22Rv1 (cell line): ENCODE results near the gene LRGUK.
"Not testable (repeated sequence)": the region's sequence is repeated elsewhere in the genome, so short reads cannot be mapped to it uniquely, and the experiment has no call there.

Source experiments
- H3K27ac ChIP-seq: fragments of 450-650 bp; 2 replicates; pipeline ENCODE4 v1.5.1; 2017
- ZFX ChIP-seq: fragments of 450-650 bp; IDR thresholded peaks from 2 replicates; pipeline ENCODE4 v1.6.1; 2017; ENCODE audit warnings: antibody characterized with exemption, borderline replicate concordance
- TF ChIP-seq, protein P1 (sequence below): fragments of 450-650 bp; IDR thresholded peaks from 2 replicates; pipeline ENCODE4 v1.5.1; 2017; ENCODE audit warnings: mild to moderate bottlenecking

Gene LRGUK, protein sequence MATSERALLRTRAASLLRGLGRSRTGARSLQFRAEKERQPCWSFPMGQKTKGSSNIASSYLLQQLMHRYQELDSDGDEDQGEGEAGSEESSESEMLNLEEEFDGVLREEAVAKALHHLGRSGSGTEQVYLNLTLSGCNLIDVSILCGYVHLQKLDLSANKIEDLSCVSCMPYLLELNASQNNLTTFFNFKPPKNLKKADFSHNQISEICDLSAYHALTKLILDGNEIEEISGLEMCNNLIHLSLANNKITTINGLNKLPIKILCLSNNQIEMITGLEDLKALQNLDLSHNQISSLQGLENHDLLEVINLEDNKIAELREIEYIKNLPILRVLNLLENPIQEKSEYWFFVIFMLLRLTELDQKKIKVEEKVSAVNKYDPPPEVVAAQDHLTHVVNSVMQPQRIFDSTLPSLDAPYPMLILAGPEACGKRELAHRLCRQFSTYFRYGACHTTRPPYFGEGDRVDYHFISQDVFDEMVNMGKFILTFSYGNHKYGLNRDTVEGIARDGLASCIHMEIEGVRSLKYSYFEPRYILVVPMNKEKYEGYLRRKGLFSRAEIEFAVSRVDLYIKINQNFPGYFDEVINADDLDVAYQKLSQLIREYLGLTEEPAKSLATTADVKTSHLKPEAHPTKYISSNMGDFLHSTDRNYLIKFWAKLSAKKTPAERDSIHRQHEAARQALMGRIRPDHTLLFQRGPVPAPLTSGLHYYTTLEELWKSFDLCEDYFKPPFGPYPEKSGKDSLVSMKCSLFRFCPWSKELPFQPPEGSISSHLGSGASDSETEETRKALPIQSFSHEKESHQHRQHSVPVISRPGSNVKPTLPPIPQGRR

DNA sequence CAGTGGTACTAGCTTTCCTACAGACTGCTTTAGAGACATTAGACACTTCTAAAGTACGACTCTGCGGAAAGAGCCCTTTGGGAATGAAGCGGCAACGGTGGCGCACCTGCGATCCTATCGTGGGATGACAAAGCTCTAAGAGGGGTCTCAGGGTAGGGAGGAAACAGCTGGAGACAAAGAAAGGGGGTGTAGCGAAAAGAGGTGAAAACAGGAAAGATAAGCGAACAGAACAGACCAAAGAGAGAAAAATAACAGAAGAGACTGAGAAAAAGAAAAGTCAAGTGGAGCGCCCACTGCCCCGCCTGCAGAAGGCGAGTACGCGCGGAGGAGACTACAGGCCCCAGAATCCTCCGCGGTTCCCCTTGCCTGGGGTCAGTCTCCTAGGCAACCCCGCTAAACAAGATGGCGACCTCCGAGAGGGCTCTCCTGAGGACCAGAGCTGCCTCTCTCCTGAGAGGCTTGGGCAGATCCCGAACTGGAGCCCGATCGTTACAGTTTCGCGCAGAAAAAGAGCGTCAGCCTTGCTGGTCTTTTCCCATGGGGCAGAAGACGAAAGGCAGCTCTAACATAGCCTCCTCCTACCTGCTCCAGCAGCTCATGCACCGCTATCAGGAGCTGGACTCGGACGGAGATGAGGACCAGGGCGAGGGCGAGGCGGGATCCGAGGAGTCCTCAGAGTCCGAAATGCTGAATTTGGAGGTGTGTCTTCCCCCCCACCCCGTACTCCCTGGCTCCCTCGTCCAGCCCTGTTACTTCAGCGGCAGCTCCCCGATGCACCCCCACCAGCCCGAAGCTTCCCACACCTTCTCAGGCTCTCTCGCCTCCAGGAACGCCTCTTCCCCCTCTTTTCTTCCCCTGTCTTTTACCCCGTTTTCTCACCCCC lies at the start of gene LRGUK:
LRGUK (plus strand) TSS at position 375 of the 883 bp plus-strand sequence; CDS start at position 403, 28 bp downstream.
- TF ChIP-seq ZFX: no peak
- no peak within 1 kb of the TSS for H3K27ac ChIP-seq

DNA sequence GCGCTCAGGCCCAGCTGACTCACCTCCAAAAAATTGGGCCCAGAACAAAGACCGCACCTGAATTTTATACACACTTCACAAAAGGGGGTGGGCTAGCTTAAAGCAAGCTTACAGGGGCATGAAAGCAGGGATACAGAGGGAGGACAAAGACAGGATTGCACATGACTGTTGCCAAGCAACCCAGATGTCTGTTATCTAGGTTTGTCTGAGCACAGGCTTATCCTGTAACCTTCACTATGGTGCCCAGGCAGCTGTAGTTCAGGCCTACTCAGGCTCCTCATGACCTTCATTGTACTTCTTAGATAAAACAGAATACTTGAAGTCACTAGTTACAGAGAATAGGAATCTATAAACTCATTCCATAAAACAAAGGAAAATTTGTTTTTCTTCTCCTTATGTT lies 49.6 kb upstream of the LRGUK start:
- H3K27ac ChIP-seq: not testable (repeated sequence)

DNA sequence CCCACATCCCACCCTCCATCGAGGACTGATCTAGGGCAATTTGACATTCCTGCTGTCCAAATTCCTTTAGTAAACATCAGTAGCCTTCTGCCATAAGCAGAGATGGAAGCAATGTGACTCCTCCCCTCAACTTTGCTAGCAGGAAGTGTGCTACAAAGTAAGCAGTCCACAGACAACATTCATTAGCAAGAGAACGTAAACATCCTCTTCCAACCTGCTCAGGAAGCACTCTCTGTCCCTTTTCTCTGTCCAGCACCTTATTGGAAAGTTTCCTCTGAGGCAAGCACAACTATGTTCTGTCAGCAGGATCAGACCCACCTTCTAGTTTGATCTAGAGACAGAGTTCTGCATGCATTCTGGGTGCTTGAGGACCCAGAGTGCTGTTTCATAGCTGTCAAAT lies 48.1 kb upstream of the LRGUK start:
- H3K27ac ChIP-seq: no peak overlapping the region
- TF ChIP-seq, protein P1, sequence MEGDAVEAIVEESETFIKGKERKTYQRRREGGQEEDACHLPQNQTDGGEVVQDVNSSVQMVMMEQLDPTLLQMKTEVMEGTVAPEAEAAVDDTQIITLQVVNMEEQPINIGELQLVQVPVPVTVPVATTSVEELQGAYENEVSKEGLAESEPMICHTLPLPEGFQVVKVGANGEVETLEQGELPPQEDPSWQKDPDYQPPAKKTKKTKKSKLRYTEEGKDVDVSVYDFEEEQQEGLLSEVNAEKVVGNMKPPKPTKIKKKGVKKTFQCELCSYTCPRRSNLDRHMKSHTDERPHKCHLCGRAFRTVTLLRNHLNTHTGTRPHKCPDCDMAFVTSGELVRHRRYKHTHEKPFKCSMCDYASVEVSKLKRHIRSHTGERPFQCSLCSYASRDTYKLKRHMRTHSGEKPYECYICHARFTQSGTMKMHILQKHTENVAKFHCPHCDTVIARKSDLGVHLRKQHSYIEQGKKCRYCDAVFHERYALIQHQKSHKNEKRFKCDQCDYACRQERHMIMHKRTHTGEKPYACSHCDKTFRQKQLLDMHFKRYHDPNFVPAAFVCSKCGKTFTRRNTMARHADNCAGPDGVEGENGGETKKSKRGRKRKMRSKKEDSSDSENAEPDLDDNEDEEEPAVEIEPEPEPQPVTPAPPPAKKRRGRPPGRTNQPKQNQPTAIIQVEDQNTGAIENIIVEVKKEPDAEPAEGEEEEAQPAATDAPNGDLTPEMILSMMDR: no peak
- no peak for TF ChIP-seq ZFX

DNA sequence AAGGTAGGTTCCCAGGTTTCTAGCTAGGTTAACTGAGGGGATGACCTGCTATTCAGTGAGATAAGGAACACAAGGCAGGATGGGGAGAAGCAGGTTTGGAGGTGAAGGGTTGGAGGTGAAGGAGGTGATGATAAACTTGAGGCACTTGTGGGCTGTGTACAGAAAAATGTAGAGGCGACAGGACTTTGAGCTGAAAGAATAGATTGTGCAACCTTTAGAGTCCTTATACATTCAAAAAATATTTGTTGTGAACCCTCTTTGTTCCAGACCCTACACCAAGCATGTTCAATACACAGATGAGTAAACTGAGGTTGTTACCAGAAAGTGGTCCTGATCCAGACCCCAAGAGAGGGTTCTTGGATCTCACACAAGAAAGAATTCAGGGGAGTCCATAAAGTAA lies 45.4 kb upstream of the LRGUK start:
- TF ChIP-seq, protein P1: no peak
- no peak for TF ChIP-seq ZFX
- H3K27ac ChIP-seq: no peak overlapping the region

DNA sequence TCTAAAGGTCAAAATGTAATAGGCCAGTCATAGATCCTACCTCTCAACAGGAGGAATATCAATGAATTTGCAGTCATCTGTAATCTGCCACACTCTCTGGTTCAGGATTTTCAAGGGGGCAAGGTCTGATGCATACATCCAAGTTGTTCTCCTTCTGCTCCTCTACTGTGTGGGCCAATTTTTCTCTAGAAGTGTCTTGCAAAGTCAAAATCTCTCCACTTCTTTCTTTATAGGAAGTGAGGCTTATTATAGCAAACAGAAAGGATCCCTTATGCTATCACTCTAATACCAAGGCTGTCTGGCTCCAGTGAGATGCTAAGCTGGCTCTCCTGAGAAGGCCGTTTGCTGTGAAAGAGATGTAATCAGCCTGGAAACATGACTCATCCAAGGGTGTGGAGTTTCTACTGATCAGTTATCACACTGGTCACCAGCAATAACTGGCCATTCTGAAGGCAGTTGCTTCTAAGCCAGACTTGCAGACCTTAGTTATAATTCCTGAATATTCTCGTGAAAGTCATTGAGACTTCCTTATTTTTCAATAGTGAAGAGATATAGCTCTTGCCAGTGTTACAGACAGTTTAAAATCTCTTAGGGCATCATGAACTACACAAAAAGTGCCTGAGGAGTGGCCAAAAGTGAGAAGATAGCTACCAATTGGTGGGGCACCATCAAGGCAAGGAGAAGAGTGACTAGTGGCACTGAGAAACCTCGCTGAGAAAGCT lies 43.2 kb upstream of the LRGUK start:
- no peak overlapping the region for H3K27ac ChIP-seq
- no peak for TF ChIP-seq ZFX
- TF ChIP-seq, protein P1: no peak

DNA sequence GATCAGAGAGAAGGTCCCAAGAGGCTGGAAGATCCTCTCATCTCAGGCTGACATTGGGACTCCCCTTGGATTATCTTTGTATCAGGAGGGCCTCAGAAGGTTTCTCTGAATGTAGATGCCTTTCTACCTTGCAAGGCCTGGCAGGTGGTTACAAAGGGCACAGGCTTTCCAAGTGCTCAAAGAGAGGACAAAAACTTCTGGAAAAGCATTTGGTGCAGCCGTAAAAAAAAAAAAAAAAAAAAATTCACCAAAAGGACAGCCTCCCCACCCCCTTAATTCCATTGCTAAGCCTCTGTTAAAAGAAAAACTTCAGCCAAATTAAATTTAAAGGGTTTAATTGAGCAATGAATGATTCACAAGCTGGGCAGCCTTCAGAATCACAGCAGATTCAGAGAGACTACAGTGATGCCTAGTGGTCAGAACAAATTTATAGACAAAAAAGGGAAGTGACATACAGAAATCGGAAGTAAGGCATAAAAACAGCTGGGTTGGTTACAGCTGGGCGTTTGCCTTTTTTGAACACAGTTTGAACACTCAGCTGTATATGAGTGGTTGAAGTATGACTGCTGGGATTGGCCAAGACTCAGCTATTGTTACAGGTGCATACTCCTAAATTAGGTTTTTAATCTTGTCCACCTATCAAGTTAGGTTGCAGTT lies 42.5 kb upstream of the LRGUK start:
- H3K27ac ChIP-seq: no peak overlapping the region
- TF ChIP-seq, protein P1: no peak
- no peak for TF ChIP-seq ZFX

DNA sequence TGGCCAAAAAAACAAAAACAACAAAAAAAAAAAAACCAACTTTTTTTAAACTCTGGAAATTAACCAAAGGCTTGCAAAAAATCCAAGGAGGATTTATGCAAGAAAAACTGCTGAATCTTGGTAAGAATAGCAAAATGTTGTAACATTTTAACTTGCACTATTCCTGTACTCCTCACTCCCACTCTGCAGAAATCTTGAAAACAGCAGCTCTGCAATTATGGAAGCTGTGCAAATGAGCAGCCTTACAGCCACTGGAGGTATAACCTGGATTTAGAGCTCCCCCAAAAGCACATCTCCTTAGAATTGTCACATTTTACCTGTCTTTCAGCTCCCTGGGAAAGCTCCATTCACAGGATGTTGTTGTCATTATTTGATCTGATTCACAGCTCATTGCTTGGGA lies 41.8 kb upstream of the LRGUK start:
- no peak overlapping the region for H3K27ac ChIP-seq
- TF ChIP-seq ZFX: no peak
- TF ChIP-seq, protein P1: no peak
